Measurements from ENCODE around the gene BCAR1. TPM values are rescaled to one million over a fixed set of nuclear protein-coding genes. Genes with fewer than 3 reads are reported as not detected.
A peak's percentile ranks its signal among the peaks of the same experiment; 100 is the strongest.

The BCAR1 gene
- total RNA-seq, 8 experiments from 2014 or later: 14.5 to 38.4 (median 22.2) TPM

- H3K4me3 ChIP-seq: no peak overlapping the region
- in situ Hi-C loops (cut with MboI; ENCODE audit: low pct_unique_long_range_greater_than_20kb in 2 of 9, low sequenced_read_pairs in 9 of 9, unreplicated experiment in 9 of 9): no loop called here
- no peak overlapping the region for H3K27ac ChIP-seq
- peaks cover 36 to 51% of the 10 kb centered on the region in 2 donors for H3K4me1 ChIP-seq (replicated peaks in 1 of 2)
- ATAC-seq (replicated peaks in 6 of 8): no peak
- WGBS, 10 experiments: 75 to 100% (median 85%) methylated on average over 1 to 3 of the region's 6 CpGs; no CpG with 5 or more reads in 6 of the 10 experiments
These were observed 7.3 kb upstream of the BCAR1 start for GRCh38 chr16:75258807-75259141.

GRCh38 chr16:75257886-75258806, 6.7 kb upstream of the BCAR1 start:
- Histone ChIP-seq H3K4me3 (no peak overlapping the region), H3K4me1 (replicated peaks in 1 of 2) (peaks cover 36 to 52% of the 10 kb centered on the region in 2 donors), H3K27ac (peak overlapping the region in 1 of 2 donors; percentile 89)
- 29 to 87% (median 80%) methylated on average over 2 to 9 of the region's 21 CpGs; no CpG with 5 or more reads in 3 of the 10 experiments for WGBS, 10 experiments
- in situ Hi-C loops (cut with MboI; ENCODE audit: low pct_unique_long_range_greater_than_20kb in 2 of 9, low sequenced_read_pairs in 9 of 9, unreplicated experiment in 9 of 9): no loop called here
- no peak for ATAC-seq (replicated peaks in 6 of 8)

GRCh38 chr16:75256696-75257343, 5.4 kb upstream of the BCAR1 start:
- H3K4me1 ChIP-seq (replicated peaks in 1 of 2): peaks cover 37 to 65% of the 10 kb centered on the region in 2 donors
- ATAC-seq (replicated peaks in 6 of 8): peak; percentile 40 to 91 (median 86)
- peak overlapping the region in 2 of 5 donors; percentile 5 to 9 for H3K4me3 ChIP-seq
- in situ Hi-C loops (cut with MboI; ENCODE audit: low pct_unique_long_range_greater_than_20kb in 2 of 9, low sequenced_read_pairs in 9 of 9, unreplicated experiment in 9 of 9): no loop called here
- peak overlapping the region; percentile 73 to 89 for H3K27ac ChIP-seq
- WGBS, 10 experiments: 0% methylated on average over 3 of the region's 14 CpGs; no CpG with 5 or more reads in 9 of the 10 experiments

GRCh38 chr16:75256059-75256571, 4.7 kb upstream of the BCAR1 start:
- Histone ChIP-seq H3K4me1 (replicated peaks in 1 of 2) (peaks cover 38 to 67% of the 10 kb centered on the region in 2 donors), H3K27ac (peak overlapping the region; percentile 73 to 89), H3K4me3 (peak overlapping the region in 1 of 5 donors; percentile 9)
- WGBS, 10 experiments: 10 to 90% (median 58%) methylated on average over 2 to 3 of the region's 12 CpGs; no CpG with 5 or more reads in 6 of the 10 experiments
- ATAC-seq (replicated peaks in 6 of 8): peak in 4 of 8 experiments; percentile 4 to 16 (median 12)
- in situ Hi-C loops (cut with MboI; ENCODE audit: low pct_unique_long_range_greater_than_20kb in 2 of 9, low sequenced_read_pairs in 9 of 9, unreplicated experiment in 9 of 9): no loop called here

- H3K4me3 ChIP-seq: no peak overlapping the region
- peak in 3 of 8 experiments; percentile 53 to 76 (median 54) for ATAC-seq (replicated peaks in 6 of 8)
- H3K27ac ChIP-seq: no peak overlapping the region
- in situ Hi-C loops (cut with MboI; ENCODE audit: low pct_unique_long_range_greater_than_20kb in 2 of 9, low sequenced_read_pairs in 9 of 9, unreplicated experiment in 9 of 9): no loop called here
- peaks cover 45 to 73% of the 10 kb centered on the region in 2 donors for H3K4me1 ChIP-seq (replicated peaks in 1 of 2)
- 0 to 70% (median 0%) methylated on average over 1 to 4 of the region's 5 CpGs; no CpG with 5 or more reads in 7 of the 10 experiments for WGBS, 10 experiments
These were observed 3.0 kb upstream of the BCAR1 start for GRCh38 chr16:75254359-75254837.

GRCh38 chr16:75252946-75253911, 1.8 kb upstream of the BCAR1 start:
- WGBS, 10 experiments: 40 to 87% (median 55%) methylated on average over 1 to 4 of the region's 15 CpGs; no CpG with 5 or more reads in 6 of the 10 experiments
- Histone ChIP-seq H3K4me3 (no peak overlapping the region), H3K27ac (no peak overlapping the region), H3K4me1 (replicated peaks in 1 of 2) (peaks cover 45 to 68% of the 10 kb centered on the region in 2 donors)
- in situ Hi-C loops (cut with MboI; ENCODE audit: low pct_unique_long_range_greater_than_20kb in 2 of 9, low sequenced_read_pairs in 9 of 9, unreplicated experiment in 9 of 9): no loop called here
- peak in 1 of 8 experiments; percentile 0 for ATAC-seq (replicated peaks in 6 of 8)

- Histone ChIP-seq H3K4me3 (peak overlapping the region; percentile 56 to 91 (median 63)), H3K4me1 (replicated peaks in 1 of 2) (peaks cover 40 to 58% of the 10 kb centered on the region in 2 donors), H3K27ac (peak overlapping the region; percentile 48 to 71)
- no peak for ATAC-seq (replicated peaks in 6 of 8)
- 30 to 100% (median 73%) methylated on average over 2 to 9 of the region's 24 CpGs; no CpG with 5 or more reads in 2 of the 10 experiments for WGBS, 10 experiments
- in situ Hi-C loops (cut with MboI; ENCODE audit: low pct_unique_long_range_greater_than_20kb in 2 of 9, low sequenced_read_pairs in 9 of 9, unreplicated experiment in 9 of 9): no loop called here
These were observed 833 bp upstream of the BCAR1 start for GRCh38 chr16:75252049-75252864.

GRCh38 chr16:75250809-75251279, 580 bp downstream of the BCAR1 start:
- peak overlapping the region; percentile 41 to 87 for H3K27ac ChIP-seq
- in situ Hi-C loops (cut with MboI; ENCODE audit: low pct_unique_long_range_greater_than_20kb in 2 of 9, low sequenced_read_pairs in 9 of 9, unreplicated experiment in 9 of 9): no loop called here
- H3K4me3 ChIP-seq: peak overlapping the region; percentile 56 to 91 (median 63)
- WGBS, 10 experiments: 10% methylated on average over 4 of the region's 59 CpGs; no CpG with 5 or more reads in 9 of the 10 experiments
- ATAC-seq (replicated peaks in 6 of 8): peak; percentile 2 to 27 (median 9)
- peaks cover 26 to 48% of the 10 kb centered on the region in 2 donors for H3K4me1 ChIP-seq (replicated peaks in 1 of 2)

- in situ Hi-C loops (cut with MboI; ENCODE audit: low pct_unique_long_range_greater_than_20kb in 2 of 9, low sequenced_read_pairs in 9 of 9, unreplicated experiment in 9 of 9): no loop called here
- Histone ChIP-seq H3K27ac (peak overlapping the region in 1 of 2 donors; percentile 87), H3K4me3 (peak overlapping the region; percentile 56 to 91 (median 63)), H3K4me1 (replicated peaks in 1 of 2) (peaks cover 25 to 48% of the 10 kb centered on the region in 2 donors)
- 60% methylated on average over 1 of the region's 29 CpGs; no CpG with 5 or more reads in 9 of the 10 experiments for WGBS, 10 experiments
- ATAC-seq (replicated peaks in 6 of 8): peak in 2 of 8 experiments; percentile 0 to 1
These were observed 1.2 kb downstream of the BCAR1 start for GRCh38 chr16:75250089-75250808.

- Histone ChIP-seq H3K4me1 (replicated peaks in 1 of 2) (peaks cover 28 to 48% of the 10 kb centered on the region in 2 donors), H3K4me3 (no peak overlapping the region)
These were observed 2.0 kb downstream of the BCAR1 start for GRCh38 chr16:75249441-75249840.

More at GRCh38 chr16:75249441-75249840, 2.0 kb downstream of the BCAR1 start:
- no peak overlapping the region for H3K27ac ChIP-seq
- in situ Hi-C loops (cut with MboI; ENCODE audit: low pct_unique_long_range_greater_than_20kb in 2 of 9, low sequenced_read_pairs in 9 of 9, unreplicated experiment in 9 of 9): loop anchor here in 1 of 9 experiments (25.0 kb wide), 1 partner anchor 138 kb away; no protein-coding TSS in a partner anchor
- no peak for ATAC-seq (replicated peaks in 6 of 8)
- WGBS, 10 experiments: 50 to 100% (median 70%) methylated on average over 1 to 3 of the region's 5 CpGs; no CpG with 5 or more reads in 6 of the 10 experiments

Data from motor neuron (in vitro differentiated cells).